HCT116 (cell line): Measurements from ENCODE around the gene BRS3. TPM values are rescaled to one million over a fixed set of nuclear protein-coding genes. Genes with fewer than 3 reads are reported as not detected.

ENCODE experiments used
- ATAC-seq: fragments of 200-7000 bp; cut with Tn5 transposase; 2 replicates; pipeline ENCODE4 v1.9.1; 2020; ENCODE audit warnings: mild to moderate bottlenecking, moderate library complexity
- BruUV-seq: library from RNA; stranded (reverse); fragments of 400-500 nt; replicated peaks from 2 replicates; lab custom pipeline; 2021; lab: Mats Ljungman, UMichigan
- CTCF ChIA-PET: fragments of 300-600 bp; sonication (Branson Sonifier 250); formaldehyde crosslinking; loops from one replicate; lab custom pipeline; 2021; ENCODE audit warnings: antibody characterized with exemption; lab: Charles Lee
- POLR2A ChIA-PET: fragments of 300-600, 350-600 bp; sonication (Branson Sonifier 250); formaldehyde crosslinking; loops from one replicate; lab custom pipeline; 2021; ENCODE audit warnings: antibody characterized with exemption; lab: Charles Lee
- RAD21 ChIA-PET, 2 experiments: fragments of 300-600 bp; sonication (Branson Sonifier 250); formaldehyde crosslinking; loops; one replicate each; lab custom pipeline; 2023; ENCODE audit warnings: low total read pairs in 2 of 2; ENCODE audit not compliant: uncharacterized antibody in 2 of 2, unreplicated experiment in 2 of 2, low non-redundant PET in 1 of 2; lab: Charles Lee
- DNase-seq: peaks from one replicate; pipeline ENCODE4 v3.0.0-alpha.2; 2010; ENCODE audit warnings: low read depth, low spot score
- H2AFZ ChIP-seq: fragments of 200-600 bp; shearing (Covaris generic), sonication (generic); 2 replicates; pipeline ENCODE4 v1.6.1; 2017; ENCODE audit warnings: low read depth, mixed run types, mixed read lengths, antibody characterized with exemption, low read length; ENCODE audit not compliant: poor library complexity, severe bottlenecking
- H3K27ac ChIP-seq: 2 replicates; pipeline ENCODE4 v1.5.1; 2012; ENCODE audit warnings: low read depth, low read length
- H3K27me3 ChIP-seq: fragments of 200-600 bp; sonication (generic); 2 replicates; pipeline ENCODE4 v1.6.1; 2016; ENCODE audit warnings: mixed run types, low read length, mixed read lengths; ENCODE audit not compliant: insufficient read depth
- H3K36me3 ChIP-seq, 2 experiments: fragments of 200-500 bp in 1 of 2; fragments of 200-600 bp in 1 of 2; sonication (Bioruptor generic) in 1 of 2; sonication (generic) in 1 of 2; 2 replicates each; pipeline versions ENCODE4 v1.5.1 to v1.6.1; 2014 to 2016; ENCODE audit warnings: low read length in 2 of 2, inconsistent platforms in 1 of 2, mixed read lengths in 1 of 2, mixed run types in 1 of 2; ENCODE audit not compliant: insufficient read depth in 2 of 2, control insufficient read depth in 1 of 2
- H3K4me1 ChIP-seq, 2 experiments: fragments of 200-600 bp in 1 of 2; sonication (generic) in 1 of 2; 2 replicates each; pipeline versions ENCODE4 v1.5.1 to v1.6.1; 2012 to 2017; ENCODE audit warnings: low read length in 2 of 2, inconsistent platforms in 1 of 2, mild to moderate bottlenecking in 1 of 2, mixed read lengths in 1 of 2, mixed run types in 1 of 2, moderate library complexity in 1 of 2; ENCODE audit not compliant: insufficient read depth in 2 of 2, control insufficient read depth in 1 of 2
- H3K4me2 ChIP-seq: fragments of 200-600 bp; sonication (generic); 2 replicates; pipeline ENCODE4 v1.6.1; 2017; ENCODE audit warnings: mixed run types, low read length, mixed read lengths
- H3K4me3 ChIP-seq, 2 experiments: fragments of 200-600 bp in 1 of 2; sonication (generic) in 1 of 2; replicated peaks in 1 of 2; 2 replicates each; pipeline ENCODE4 v1.5.1; 2011 to 2016; ENCODE audit warnings: low read length in 2 of 2, control low read depth in 1 of 2, low read depth in 1 of 2, mild to moderate bottlenecking in 1 of 2, mixed read lengths in 1 of 2, mixed run types in 1 of 2
- H3K79me2 ChIP-seq: fragments of 200-600 bp; sonication (generic); 2 replicates; pipeline ENCODE4 v1.6.1; 2017; ENCODE audit warnings: mild to moderate bottlenecking, mixed run types, low read length, moderate library complexity, mixed read lengths; ENCODE audit not compliant: insufficient read depth
- H3K9ac ChIP-seq: fragments of 200-600 bp; sonication (generic); 2 replicates; pipeline ENCODE4 v1.6.1; 2016; ENCODE audit warnings: low read length, mixed read lengths
- H3K9me2 ChIP-seq: fragments of 200-600 bp; sonication (generic), shearing (Covaris generic); 2 replicates; pipeline ENCODE4 v1.6.1; 2017; ENCODE audit warnings: mixed run types, mild to moderate bottlenecking, moderate library complexity; ENCODE audit not compliant: insufficient read depth
- H3K9me3 ChIP-seq, 2 experiments: fragments of 200-500 bp in 1 of 2; fragments of 200-600 bp in 1 of 2; sonication (Bioruptor generic) in 1 of 2; sonication (generic) in 1 of 2; 2 replicates each; pipeline ENCODE4 v1.6.1; 2014 to 2017; ENCODE audit warnings: low read length in 2 of 2, mixed read lengths in 2 of 2, inconsistent platforms in 1 of 2, low read depth in 1 of 2, mild to moderate bottlenecking in 1 of 2, mixed run types in 1 of 2, moderate library complexity in 1 of 2; ENCODE audit not compliant: control insufficient read depth in 1 of 2, insufficient read depth in 1 of 2
- H4K20me1 ChIP-seq: fragments of 200-600 bp; sonication (generic), shearing (Covaris generic); 2 replicates; pipeline ENCODE4 v1.6.1; 2017; ENCODE audit warnings: mixed run types, mild to moderate bottlenecking, moderate library complexity; ENCODE audit not compliant: insufficient read depth
- ATF3 ChIP-seq: IDR thresholded peaks from 2 replicates; pipeline ENCODE4 v1.6.1; 2012
- CBX3 ChIP-seq: IDR thresholded peaks from 2 replicates; pipeline ENCODE4 v1.6.1; 2012; ENCODE audit warnings: low read depth
- CEBPB ChIP-seq: IDR thresholded peaks from 2 replicates; pipeline ENCODE4 v1.6.1; 2012; ENCODE audit warnings: low read depth
- EGR1 ChIP-seq: IDR thresholded peaks from 2 replicates; pipeline ENCODE4 v1.6.1; 2012; ENCODE audit warnings: low read depth
- ELF1 ChIP-seq: IDR thresholded peaks from 2 replicates; pipeline ENCODE4 v1.6.1; 2012; ENCODE audit warnings: low read depth, borderline replicate concordance
- EZH2phosphoT487 ChIP-seq: fragments of 200-600 bp; IDR thresholded peaks from 2 replicates; pipeline ENCODE4 v1.6.1; 2018; ENCODE audit warnings: antibody characterized with exemption, borderline replicate concordance
- FOSL1 ChIP-seq: IDR thresholded peaks from 2 replicates; pipeline ENCODE4 v1.6.1; 2012; ENCODE audit warnings: low read depth
- JUND ChIP-seq: IDR thresholded peaks from 2 replicates; pipeline ENCODE4 v1.6.1; 2012
- POLR2A ChIP-seq: IDR thresholded peaks from 2 replicates; pipeline ENCODE4 v1.7.0; 2011; ENCODE audit warnings: borderline replicate concordance; ENCODE audit not compliant: insufficient read depth, insufficient read length; ENCODE audit errors: extremely low read depth
- RAD21 ChIP-seq: IDR thresholded peaks from 2 replicates; pipeline ENCODE4 v1.6.1; 2012; ENCODE audit warnings: low read depth, mild to moderate bottlenecking
- SIN3A ChIP-seq: IDR thresholded peaks from 2 replicates; pipeline ENCODE4 v1.6.1; 2012; ENCODE audit warnings: low read depth
- SRF ChIP-seq: IDR thresholded peaks from 2 replicates; pipeline ENCODE4 v1.6.1; 2012; ENCODE audit warnings: low read depth
- TCF7L2 ChIP-seq: IDR thresholded peaks from 2 replicates; pipeline ENCODE4 v1.7.0; 2011; ENCODE audit warnings: borderline replicate concordance, inconsistent platforms; ENCODE audit not compliant: insufficient read depth, insufficient read length; ENCODE audit errors: extremely low read depth
- YY1 ChIP-seq: IDR thresholded peaks from 2 replicates; pipeline ENCODE4 v1.6.1; 2011; ENCODE audit warnings: low read length, low read depth, moderate library complexity, mild to moderate bottlenecking; ENCODE audit not compliant: insufficient replicate concordance; ENCODE audit errors: extremely low read depth
- ZBTB33 ChIP-seq: IDR thresholded peaks from 2 replicates; pipeline ENCODE4 v1.6.1; 2011; ENCODE audit warnings: mild to moderate bottlenecking, low read length, moderate library complexity; ENCODE audit not compliant: insufficient replicate concordance; ENCODE audit errors: extremely low read depth
- ZFX ChIP-seq: fragments of 450-650 bp; IDR thresholded peaks from 2 replicates; pipeline ENCODE4 v1.6.1; 2017
- intact Hi-C: fragments of 100-400 bp; cut with micrococcal nuclease; formaldehyde crosslinking; loops from 2 replicates; pipeline ENCODE4 v1.10.0; 2022
- total RNA-seq: library from RNA; stranded (reverse); gene quantifications from one replicate; pipeline ENCODE4 v1.2.1, GENCODE V29; 2021; ENCODE audit not compliant: unreplicated experiment
- TF ChIP-seq, protein P1 (sequence below), 3 experiments: fragments of 200-600 bp in 1 of 3; sonication (generic) in 1 of 3; IDR thresholded peaks in 2 of 3; conservative IDR thresholded peaks in 1 of 3; 2 replicates each; pipeline ENCODE4 v1.5.1; 2012 to 2017; ENCODE audit warnings: low read depth in 2 of 3, low read length in 2 of 3, antibody characterized with exemption in 1 of 3, borderline replicate concordance in 1 of 3, control low read depth in 1 of 3, mild to moderate bottlenecking in 1 of 3, mixed read lengths in 1 of 3, mixed run types in 1 of 3, moderate library complexity in 1 of 3; ENCODE audit not compliant: insufficient read depth in 1 of 3

BRS3 gene
- total RNA-seq, 1 experiment from 2014 or later, result not detected

GRCh38 chrX:136480383-136480782, 7.4 kb upstream of the BRS3 start:
- POLR2A ChIA-PET, result no interaction called here
- intact Hi-C loops, result no loop called here
- ATAC-seq, result no peak
- H3K27me3 ChIP-seq, result no peaks in the 10 kb centered on the region
- no peaks in the 10 kb centered on the region for H3K79me2 ChIP-seq
- no peak overlapping the region for H3K4me2 ChIP-seq
- H3K4me3 ChIP-seq, result no peak overlapping the region
- H3K4me1 ChIP-seq, result no peaks in the 10 kb centered on the region
- no peak overlapping the region for H2AFZ ChIP-seq
- TF ChIP-seq EGR1 (no peak), JUND (no peak), ZBTB33 (no peak), SRF (no peak), RAD21 (no peak), YY1 (no peak), ZFX (no peak), CBX3 (no peak), SIN3A (no peak), EZH2phosphoT487 (no peak), POLR2A (no peak), TCF7L2 (no peak), ELF1 (no peak), FOSL1 (no peak), CEBPB (no peak), ATF3 (no peak)
- TF ChIP-seq, protein P1, sequence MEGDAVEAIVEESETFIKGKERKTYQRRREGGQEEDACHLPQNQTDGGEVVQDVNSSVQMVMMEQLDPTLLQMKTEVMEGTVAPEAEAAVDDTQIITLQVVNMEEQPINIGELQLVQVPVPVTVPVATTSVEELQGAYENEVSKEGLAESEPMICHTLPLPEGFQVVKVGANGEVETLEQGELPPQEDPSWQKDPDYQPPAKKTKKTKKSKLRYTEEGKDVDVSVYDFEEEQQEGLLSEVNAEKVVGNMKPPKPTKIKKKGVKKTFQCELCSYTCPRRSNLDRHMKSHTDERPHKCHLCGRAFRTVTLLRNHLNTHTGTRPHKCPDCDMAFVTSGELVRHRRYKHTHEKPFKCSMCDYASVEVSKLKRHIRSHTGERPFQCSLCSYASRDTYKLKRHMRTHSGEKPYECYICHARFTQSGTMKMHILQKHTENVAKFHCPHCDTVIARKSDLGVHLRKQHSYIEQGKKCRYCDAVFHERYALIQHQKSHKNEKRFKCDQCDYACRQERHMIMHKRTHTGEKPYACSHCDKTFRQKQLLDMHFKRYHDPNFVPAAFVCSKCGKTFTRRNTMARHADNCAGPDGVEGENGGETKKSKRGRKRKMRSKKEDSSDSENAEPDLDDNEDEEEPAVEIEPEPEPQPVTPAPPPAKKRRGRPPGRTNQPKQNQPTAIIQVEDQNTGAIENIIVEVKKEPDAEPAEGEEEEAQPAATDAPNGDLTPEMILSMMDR (IDR thresholded peaks at IDR 0.05 in 2 of 3, conservative IDR thresholded peaks at IDR 0.05 in 1 of 3; ENCODE audit: borderline replicate concordance in 1 of 3, insufficient read depth in 1 of 3, low read depth in 2 of 3, low read length in 2 of 3), result no peak
- H4K20me1 ChIP-seq, result no peaks in the 10 kb centered on the region
- RAD21 ChIA-PET, result no interaction called here
- H3K9ac ChIP-seq, result no peak overlapping the region
- CTCF ChIA-PET, result no interaction called here
- H3K9me3 ChIP-seq, result no peaks in the 10 kb centered on the region
- BruUV-seq, result no TSS peak
- no peaks in the 10 kb centered on the region for H3K9me2 ChIP-seq
- no peak overlapping the region for H3K27ac ChIP-seq
- DNase-seq, result no peak
- H3K36me3 ChIP-seq, result no peaks in the 10 kb centered on the region
